ENCODE results near the gene NPIPA5.
"Not testable (repeated sequence)": the region's sequence is repeated elsewhere in the genome, so short reads cannot be mapped to it uniquely, and the experiment has no call there.

The NPIPA5 gene

GRCh38 chr16:15388060-15388459 lies 10.0 kb upstream of the NPIPA5 start:
- not testable (repeated sequence) for DNase-seq

- DNase-seq, result not testable (repeated sequence)
Observed at GRCh38 chr16:15382810-15383209, 4.7 kb upstream of the NPIPA5 start.

GRCh38 chr16:15357495-15357894 lies 20.6 kb downstream of the NPIPA5 start:
- not testable (repeated sequence) for DNase-seq

GRCh38 chr16:15354846-15355245 lies 23.2 kb downstream of the NPIPA5 start:
- not testable (repeated sequence) for DNase-seq

- not testable (repeated sequence) for DNase-seq
Observed at GRCh38 chr16:15352852-15353251, 25.2 kb downstream of the NPIPA5 start.

GRCh38 chr16:15351745-15352144 lies 26.3 kb downstream of the NPIPA5 start:
- DNase-seq, result not testable (repeated sequence)

GRCh38 chr16:15351251-15351650 lies 26.8 kb downstream of the NPIPA5 start:
- not testable (repeated sequence) for DNase-seq

GRCh38 chr16:15348721-15349120 lies 29.4 kb downstream of the NPIPA5 start:
- DNase-seq, result not testable (repeated sequence)

- not testable (repeated sequence) for DNase-seq
Observed at GRCh38 chr16:15342337-15342736, 35.8 kb downstream of the NPIPA5 start.

GRCh38 chr16:15338986-15339385 lies 39.1 kb downstream of the NPIPA5 start:
- DNase-seq, result not testable (repeated sequence)

GRCh38 chr16:15337974-15338605 lies 40.0 kb downstream of the NPIPA5 start:
- DNase-seq, result not testable (repeated sequence)

GRCh38 chr16:15335609-15336008 lies 42.5 kb downstream of the NPIPA5 start:
- DNase-seq, result not testable (repeated sequence)

- DNase-seq, result not testable (repeated sequence)
Observed at GRCh38 chr16:15333969-15334368, 44.1 kb downstream of the NPIPA5 start.

GRCh38 chr16:15330978-15331377 lies 47.1 kb downstream of the NPIPA5 start:
- DNase-seq, result not testable (repeated sequence)

- not testable (repeated sequence) for DNase-seq
Observed at GRCh38 chr16:15324954-15325353, 53.1 kb downstream of the NPIPA5 start.

- DNase-seq, result not testable (repeated sequence)
Observed at GRCh38 chr16:15323373-15323772, 54.7 kb downstream of the NPIPA5 start.

GRCh38 chr16:15321221-15321620 lies 56.9 kb downstream of the NPIPA5 start:
- DNase-seq, result not testable (repeated sequence)

- DNase-seq, result not testable (repeated sequence)
Observed at GRCh38 chr16:15314562-15314961, 63.5 kb downstream of the NPIPA5 start.
